Hematopoietic multipotent progenitor cell (in vitro differentiated cells): ENCODE measurements around the gene RPH3AL. TPM values are rescaled to one million over a fixed set of nuclear protein-coding genes. Genes with fewer than 3 reads are reported as not detected.
"Not testable (repeated sequence)": the region's sequence is repeated elsewhere in the genome, so short reads cannot be mapped to it uniquely, and the experiment has no call there.

Experiments
- DNase-seq, 3 donors: peaks; one replicate each; pipeline ENCODE4 v3.0.0-alpha.2; 2011 to 2015; ENCODE audit warnings: low read depth in 2 of 3, low spot score in 2 of 3
- total RNA-seq: library from RNA; depleted of rRNA; stranded (reverse); fragments of >200 nt; gene quantifications from one replicate; pipeline ENCODE4 v1.2.3, GENCODE V29; 2012

RPH3AL gene
- total RNA-seq, 1 donor: 14.3 TPM

DNA sequence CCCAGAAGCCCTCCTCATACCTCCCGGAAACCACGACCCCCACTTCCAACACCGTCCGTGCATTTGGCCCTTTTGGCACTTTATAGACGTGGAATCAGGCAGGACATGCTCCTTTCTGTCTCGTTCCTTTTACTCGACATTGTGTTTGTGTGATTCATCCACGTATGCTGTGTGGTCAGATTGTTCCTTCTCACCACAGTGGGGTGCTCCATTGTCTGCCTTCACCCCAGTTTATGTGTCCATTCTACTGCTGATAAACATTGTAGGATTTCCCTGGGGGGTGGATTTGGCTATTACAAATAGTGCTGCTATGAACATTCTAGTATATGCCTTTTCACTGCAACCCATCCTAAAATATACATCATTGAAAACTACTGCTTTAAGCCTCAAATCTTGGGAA, 28.9 kb upstream of the RPH3AL start:
- peak in 1 of 3 donors; percentile 43 for DNase-seq

GRCh38 chr17:379531-380465, 27.2 kb upstream of the RPH3AL start:
- no peak for DNase-seq

DNA sequence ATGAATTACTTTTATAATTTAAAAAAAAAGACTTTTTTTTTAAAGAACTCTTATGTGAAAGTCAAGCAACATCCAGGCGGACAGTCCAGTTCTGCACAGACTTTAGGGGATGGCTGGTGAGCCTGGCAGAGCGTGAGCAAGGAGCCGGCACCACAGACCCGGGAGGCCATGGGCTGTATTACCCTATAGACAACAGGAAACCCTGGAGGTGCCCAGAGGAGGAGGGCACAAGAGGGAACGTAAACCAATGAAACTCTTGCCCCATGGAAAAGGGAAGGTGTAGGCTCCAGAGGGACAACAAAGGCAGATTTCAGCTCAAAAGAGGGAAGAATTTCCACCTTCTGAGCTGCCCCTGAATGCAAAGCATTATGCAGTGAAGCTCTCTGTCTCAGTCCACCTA, 25.5 kb upstream of the RPH3AL start:
- no peak for DNase-seq

GRCh38 chr17:376936-377863, 24.6 kb upstream of the RPH3AL start:
- no peak for DNase-seq

GRCh38 chr17:373613-374230, 21.1 kb upstream of the RPH3AL start:
- no peak for DNase-seq

DNA sequence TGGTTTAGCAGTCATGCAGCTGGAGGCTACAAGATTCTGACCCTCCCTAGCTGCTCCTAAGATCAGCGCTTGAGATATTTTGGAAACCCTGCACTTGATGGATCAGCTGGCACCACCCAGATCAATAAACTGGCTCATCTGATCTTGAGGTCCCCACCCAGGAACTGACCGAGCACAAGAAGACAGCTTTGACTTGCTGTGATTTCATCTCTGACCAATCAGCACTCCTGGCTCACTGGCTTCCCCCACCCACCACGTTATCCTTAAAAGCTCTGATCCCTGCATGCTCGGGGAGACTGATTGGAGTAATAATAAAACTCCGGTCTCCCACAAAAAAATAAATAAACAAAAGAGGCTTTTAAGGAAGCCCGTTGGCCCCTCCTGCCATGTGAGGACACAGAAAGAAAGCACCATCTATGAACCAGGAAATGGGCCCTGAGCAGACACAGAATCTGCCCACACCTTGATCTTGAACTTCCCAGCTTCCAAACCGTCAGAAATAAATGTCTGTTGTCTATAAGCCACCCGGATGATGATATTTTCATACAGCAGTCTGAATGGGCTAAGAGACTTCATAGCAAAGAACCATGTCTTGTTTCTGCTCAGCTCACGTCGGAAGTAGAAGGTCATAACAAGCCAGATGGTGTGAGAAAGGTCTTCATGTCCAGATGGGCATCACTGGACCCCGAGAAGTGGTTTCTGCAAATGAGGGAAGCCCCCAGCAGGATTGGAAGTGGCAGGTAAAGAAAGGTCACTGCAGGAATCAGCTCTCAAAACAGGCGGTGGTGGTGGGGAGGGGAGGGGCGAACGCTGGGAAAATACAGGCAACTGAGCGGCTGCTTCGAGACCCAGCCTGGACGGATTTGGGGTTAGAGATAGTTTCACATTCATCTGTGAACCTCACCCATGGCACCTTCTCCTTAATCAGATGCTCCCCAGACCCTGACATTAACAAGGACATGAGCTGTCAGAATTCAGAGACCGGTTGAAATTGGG, 19.8 kb upstream of the RPH3AL start:
- no peak for DNase-seq

DNA sequence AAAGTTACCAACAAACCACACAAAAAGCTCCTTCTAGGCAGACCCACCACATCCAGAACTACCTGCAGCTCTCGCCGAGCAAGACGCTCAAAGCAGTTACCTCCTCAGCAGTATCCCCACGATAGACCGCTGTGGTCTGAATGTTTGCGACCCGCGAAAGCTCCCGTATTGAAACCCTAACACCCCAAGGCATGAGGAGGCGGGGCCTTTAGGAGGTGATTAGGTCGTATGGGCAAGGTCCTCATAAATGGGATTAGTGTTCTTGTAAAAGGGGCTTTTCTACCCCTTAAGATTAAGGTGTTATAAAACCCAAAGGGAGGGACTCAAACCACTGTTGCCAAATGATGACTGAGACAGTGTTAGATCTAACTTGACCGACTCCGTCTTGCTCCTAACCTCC, 19.0 kb upstream of the RPH3AL start:
- DNase-seq: no peak

DNA sequence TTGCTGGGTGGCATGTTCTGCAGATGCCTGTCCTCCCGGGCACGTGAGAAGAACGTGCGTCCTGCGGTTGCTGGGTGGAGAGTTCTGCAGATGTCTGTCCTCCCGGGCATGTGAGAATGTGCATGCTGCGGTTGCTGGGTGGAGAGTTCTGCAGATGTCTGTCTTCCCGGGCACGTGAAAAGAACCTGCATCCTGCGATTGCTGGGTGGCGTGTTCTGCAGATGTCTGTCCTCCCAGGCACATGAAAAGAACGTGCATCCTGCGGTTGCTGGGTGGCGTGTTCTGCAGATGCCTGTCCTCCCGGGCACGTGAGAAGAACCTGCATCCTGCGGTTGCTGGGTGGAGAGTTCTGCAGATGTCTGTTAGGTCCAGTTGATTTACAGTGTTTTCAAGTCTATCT, 15.0 kb upstream of the RPH3AL start:
- DNase-seq: not testable (repeated sequence)

DNA sequence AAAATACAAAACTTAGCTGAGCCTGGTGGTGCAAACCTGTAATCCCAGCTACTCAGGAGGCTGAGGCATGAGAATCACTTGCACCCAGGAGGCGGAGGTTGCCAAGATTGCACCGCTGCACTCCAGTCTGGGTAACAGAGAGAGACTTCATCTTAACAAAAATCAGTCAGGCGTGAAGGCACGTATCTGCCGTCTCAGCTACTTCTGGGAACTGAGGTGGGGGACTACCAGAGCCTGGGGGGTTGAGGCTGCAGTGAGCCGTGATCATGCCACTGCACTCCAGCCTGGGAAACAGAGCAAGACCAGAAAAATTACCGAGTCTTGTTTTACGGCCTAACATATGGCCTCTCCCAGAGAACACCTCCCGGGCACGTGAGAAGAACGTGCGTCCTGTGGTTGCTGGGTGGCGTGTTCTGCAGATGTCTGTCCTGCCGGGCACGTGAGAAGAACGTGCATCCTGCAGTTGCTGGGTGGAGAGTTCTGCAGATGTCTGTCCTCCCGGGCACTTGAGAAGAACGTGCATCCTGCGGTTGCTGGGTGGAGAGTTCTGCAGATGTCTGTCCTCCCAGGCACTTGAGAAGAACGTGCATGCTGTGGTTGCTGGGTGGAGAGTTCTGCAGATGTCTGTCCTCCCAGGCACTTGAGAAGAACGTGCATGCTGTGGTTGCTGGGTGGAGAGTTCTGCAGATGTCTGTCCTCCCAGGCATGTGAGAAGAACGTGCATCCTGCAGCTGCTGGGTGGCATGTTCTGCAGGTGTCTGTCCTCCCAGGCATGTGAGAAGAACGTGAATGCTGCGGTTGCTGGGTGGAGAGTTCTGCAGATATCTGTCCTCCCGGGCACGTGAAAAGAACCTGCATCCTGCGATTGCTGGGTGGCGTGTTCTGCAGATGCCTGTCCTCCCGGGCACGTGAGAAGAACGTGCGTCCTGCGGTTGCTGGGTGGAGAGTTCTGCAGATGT, 14.3 kb upstream of the RPH3AL start:
- not testable (repeated sequence) for DNase-seq

DNA sequence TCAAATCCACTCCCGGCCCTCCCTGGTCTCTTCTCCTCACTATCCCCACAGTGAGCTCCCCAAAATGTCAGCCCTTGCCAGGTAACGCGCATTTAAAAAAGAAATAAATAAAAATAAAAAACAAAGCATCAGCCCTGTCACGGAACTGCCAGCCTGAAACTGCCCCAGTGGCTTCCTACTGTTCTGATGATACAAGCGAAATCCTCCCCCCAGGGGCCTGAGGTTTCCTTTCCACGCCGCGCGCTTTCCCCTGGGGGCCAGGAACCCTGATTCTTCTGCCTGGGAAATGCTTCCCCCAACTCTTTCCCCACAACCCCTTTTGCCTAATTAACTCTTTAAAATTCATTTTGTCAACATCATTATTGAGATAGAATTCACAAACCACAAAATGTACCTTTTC, 12.2 kb upstream of the RPH3AL start:
- DNase-seq: no peak

GRCh38 chr17:364308-364707, 11.7 kb upstream of the RPH3AL start:
- DNase-seq: no peak

DNA sequence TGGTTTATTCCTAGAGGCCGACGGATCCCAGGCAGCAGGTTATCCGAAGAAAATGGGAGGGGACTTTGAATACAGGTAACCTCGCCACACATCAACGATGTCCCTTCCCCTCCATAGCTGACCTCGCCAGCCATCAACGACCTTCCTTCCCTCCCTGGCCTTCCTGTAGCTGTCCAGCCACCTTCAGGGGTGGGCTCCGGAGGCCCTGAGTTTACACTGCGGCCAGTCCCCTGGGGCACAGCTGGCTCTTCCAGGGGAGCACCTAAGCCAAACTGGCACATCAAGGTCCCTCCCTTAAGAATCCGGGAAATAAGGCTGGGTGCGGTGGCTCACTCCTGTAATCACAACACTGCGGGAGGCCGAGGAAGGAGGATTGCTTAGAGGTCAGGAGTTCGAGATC, 10.1 kb upstream of the RPH3AL start:
- no peak for DNase-seq

- DNase-seq: no peak
These were observed 7.6 kb upstream of the RPH3AL start for GRCh38 chr17:360092-360750.

GRCh38 chr17:358491-359151, 6.0 kb upstream of the RPH3AL start:
- no peak for DNase-seq

DNA sequence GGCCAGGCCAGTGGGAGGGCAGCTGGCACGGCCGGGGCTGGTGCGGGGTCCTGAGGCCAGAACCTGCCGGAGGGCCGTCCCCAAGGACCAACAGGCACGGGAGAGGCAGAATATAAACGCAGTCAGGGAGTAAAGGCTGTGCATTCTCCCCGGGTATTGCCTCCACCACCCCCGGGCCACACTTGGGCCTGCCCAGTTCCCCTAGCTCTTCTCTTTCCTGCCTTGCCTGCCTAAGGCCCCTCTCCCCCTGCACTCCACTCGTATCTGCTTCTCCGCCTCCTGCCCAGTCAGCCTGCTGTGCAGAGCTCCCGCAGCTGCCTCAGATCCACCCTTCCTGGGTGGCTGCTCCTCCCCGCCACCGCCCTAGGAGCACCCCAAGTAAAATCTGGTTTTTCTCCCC, 5.0 kb upstream of the RPH3AL start:
- DNase-seq: no peak

- no peak for DNase-seq
These were observed 4.2 kb upstream of the RPH3AL start for GRCh38 chr17:356671-357434.
